Activated T-cell treated with anti-CD3 and anti-CD28 coated beads, Interleukin-2, amount 50 U/mL, for 24 hours (primary cell): ENCODE results near the gene IARS2.
"Not testable (repeated sequence)": the region's sequence is repeated elsewhere in the genome, so short reads cannot be mapped to it uniquely, and the experiment has no call there.

Experiments
- DNase-seq: peaks from one replicate; pipeline ENCODE4 v3.0.0-alpha.2; 2020
- H3K27ac Mint-ChIP-seq: 2 replicates; pipeline ENCODE4 v1.8.0; 2020; ENCODE audit warnings: mild to moderate bottlenecking, mixed read lengths
- H3K27me3 Mint-ChIP-seq: 2 replicates; pipeline ENCODE4 v1.8.0; 2020; ENCODE audit warnings: mixed read lengths
- H3K36me3 Mint-ChIP-seq: 2 replicates; pipeline ENCODE4 v1.8.0; 2020; ENCODE audit warnings: low read depth, mixed read lengths
- H3K4me1 Mint-ChIP-seq: 2 replicates; pipeline ENCODE4 v1.8.0; 2020; ENCODE audit warnings: low read depth, mixed read lengths
- H3K4me3 Mint-ChIP-seq: 2 replicates; pipeline ENCODE4 v1.8.0; 2020; ENCODE audit warnings: mild to moderate bottlenecking, moderate library complexity, mixed read lengths
- H3K9me3 Mint-ChIP-seq: 2 replicates; pipeline ENCODE4 v1.8.0; 2020; ENCODE audit warnings: mixed read lengths

IARS2 gene

DNA sequence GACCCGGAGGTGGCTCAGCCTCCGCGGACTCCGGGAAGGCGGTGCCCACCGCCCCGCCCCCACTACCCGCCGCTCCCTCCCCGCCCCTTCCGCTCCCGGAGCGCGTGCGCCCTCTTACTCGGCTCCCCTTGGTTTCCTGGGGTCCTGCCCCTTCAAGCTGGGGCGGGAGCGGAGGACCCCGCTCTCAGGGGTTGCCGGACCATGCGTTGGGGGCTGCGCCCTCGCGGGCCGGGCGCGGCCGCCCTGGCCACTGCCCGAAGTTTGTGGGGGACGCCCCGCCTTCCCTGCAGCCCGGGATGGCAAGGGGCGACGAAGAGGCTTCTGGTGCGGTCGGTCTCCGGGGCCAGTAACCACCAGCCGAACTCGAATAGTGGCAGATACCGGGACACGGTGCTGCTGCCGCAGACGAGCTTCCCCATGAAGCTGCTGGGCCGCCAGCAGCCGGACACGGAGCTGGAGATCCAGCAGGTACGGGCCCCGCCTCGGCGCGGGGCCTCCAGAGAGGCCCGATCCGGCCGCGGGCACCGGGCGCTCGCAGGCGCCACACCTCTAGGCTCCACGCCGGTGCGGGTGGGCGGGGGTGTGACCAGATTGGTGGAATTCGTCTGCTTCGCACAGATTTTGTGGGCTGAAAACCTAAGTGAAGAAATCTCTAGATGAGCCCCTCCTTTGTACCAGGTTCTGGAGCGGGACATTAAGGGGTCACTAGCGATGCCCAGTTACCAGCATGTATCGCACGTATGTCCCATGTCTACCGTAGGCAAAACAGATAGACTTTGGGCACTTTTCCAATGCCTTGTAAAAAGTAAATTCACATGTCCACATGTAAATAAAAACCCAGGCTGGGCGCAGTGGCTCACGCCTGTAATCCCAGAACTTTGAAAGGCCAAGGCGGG lies at the start of gene IARS2:
TSS of gene IARS2 (plus strand) at position 117 of the 896 bp plus-strand sequence. CDS start at position 202, 85 bp downstream.
- Mint-ChIP-seq H3K27me3 (no peaks in the 10 kb centered on the region), H3K9me3 (no peaks in the 10 kb centered on the region), H3K27ac (peak within 1 kb of the TSS; percentile 87), H3K4me3 (peak within 1 kb of the TSS; percentile 83), H3K36me3 (peaks cover 39% of the 10 kb centered on the region), H3K4me1 (peaks cover 30% of the 10 kb centered on the region)
- peak; percentile 93 for DNase-seq

DNA sequence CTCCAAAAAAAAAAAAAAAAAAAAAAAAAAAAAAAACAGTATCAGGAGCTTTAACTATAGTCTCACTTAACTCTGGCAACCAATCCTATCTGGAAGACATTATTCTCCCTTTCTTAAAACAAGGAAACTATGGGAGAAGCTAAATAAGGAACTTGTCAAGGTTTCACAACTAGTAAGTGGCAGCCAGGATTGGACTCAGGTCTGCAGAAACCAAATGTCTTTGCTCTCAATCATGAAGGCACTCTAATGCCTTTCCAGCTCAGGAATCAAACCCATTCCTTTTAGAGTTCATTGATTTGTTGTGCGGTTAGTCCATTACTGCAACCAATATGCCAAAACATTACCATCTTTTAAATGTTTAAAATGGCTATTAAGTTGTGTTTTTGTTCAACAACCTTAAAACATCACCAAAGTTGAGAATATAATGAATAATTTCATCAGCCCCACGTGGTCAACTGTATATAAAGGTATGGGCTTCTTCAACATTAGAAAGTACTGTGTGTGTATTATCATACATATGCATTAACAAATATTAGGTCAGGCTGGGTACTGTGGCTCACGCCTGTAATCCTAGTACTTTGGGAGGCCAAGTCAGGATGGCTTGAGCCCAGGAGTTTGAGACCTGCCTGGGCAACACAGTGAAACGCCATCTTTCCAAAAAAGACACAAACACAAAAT lies 49.1 kb upstream of the IARS2 start:
- Mint-ChIP-seq H3K9me3 (no peaks in the 10 kb centered on the region), H3K36me3 (peaks cover 57% of the 10 kb centered on the region), H3K4me1 (peaks cover 56% of the 10 kb centered on the region), H3K27me3 (no peaks in the 10 kb centered on the region), H3K27ac (peak overlapping the region; percentile 98), H3K4me3 (peak overlapping the region; percentile 98)
- no peak for DNase-seq

- H3K4me1 Mint-ChIP-seq: peaks cover 51% of the 10 kb centered on the region
- peak overlapping the region; percentile 98 for H3K4me3 Mint-ChIP-seq
- peaks cover 52% of the 10 kb centered on the region for H3K36me3 Mint-ChIP-seq
- DNase-seq: no peak
- peak overlapping the region; percentile 98 for H3K27ac Mint-ChIP-seq
- no peaks in the 10 kb centered on the region for H3K27me3 Mint-ChIP-seq
- no peaks in the 10 kb centered on the region for H3K9me3 Mint-ChIP-seq
These were observed 48.4 kb upstream of the IARS2 start for GRCh38 chr1:220045356-220046051.

DNA sequence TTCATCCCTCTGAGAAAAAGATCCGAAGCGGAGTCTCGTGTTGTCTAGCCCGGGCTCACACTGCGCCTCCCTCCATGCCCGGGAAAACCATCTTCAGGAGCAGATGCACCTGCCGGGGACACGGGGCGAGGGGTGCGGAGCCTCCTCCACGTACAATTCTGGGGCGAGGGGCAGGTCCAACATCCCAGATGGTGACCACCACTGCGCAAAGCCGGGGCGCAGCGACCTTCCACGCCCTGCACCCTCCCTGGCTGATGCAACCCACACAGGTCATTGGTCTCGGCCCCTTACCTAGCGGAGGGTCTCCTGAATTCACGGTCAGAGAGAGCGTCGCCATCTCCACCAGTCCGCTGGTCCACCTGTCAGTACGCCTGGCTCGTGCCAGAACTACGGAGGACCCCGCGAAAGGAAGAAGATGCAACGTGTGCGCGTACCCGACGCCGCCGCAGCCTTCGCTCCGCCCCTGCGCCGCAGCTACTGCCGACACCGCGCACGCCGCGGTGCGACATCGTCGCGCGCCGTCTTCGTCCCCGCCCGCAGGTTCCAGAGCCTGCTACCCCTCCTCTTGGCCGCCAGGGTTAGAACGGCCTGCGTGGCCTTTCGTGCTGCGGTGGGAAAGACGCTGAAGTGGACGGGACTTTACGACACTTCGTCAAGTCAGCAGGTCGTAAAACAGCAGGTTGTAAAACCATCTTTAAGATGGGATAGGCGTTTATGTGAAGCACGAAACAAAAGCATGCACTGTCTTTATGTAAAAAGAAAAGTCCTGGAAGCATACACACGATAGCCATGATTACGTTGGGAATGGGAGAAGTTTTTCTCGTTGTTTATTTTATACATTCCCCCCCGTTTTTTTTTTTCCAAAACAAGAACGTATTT lies 47.6 kb upstream of the IARS2 start, which contains the start of gene EPRS1:
TSS of gene EPRS1 (minus strand) at position 454 of the 879 bp plus-strand sequence. CDS start at position 337, 117 bp downstream.
- peak; percentile 95 for DNase-seq
- H3K27me3 Mint-ChIP-seq: no peaks in the 10 kb centered on the region
- peaks cover 46% of the 10 kb centered on the region for H3K4me1 Mint-ChIP-seq
- H3K4me3 Mint-ChIP-seq: peak within 1 kb of the TSS; percentile 98
- H3K27ac Mint-ChIP-seq: peak within 1 kb of the TSS; percentile 98
- no peaks in the 10 kb centered on the region for H3K9me3 Mint-ChIP-seq
- H3K36me3 Mint-ChIP-seq: peaks cover 47% of the 10 kb centered on the region

DNA sequence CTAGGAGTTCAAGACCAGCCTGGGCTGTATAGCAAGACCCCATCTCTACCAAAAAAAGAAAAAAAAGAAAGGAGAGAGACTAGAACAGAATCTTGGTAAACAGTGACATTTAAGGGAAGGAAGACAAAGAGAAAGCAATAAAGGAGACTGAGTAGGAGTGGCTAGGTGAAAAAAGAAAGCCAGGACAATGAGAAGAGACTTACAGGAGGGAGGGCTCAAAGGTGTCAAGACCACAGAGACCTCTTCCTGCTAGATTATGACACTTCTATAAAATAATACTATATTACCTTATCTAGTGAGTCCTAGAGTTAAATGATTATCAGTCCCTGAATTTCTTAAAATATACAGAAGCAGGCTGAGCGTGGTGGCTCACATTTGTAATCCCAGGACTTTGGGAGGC lies 37.6 kb upstream of the IARS2 start:
- Mint-ChIP-seq H3K27ac (peak overlapping the region; percentile 20), H3K4me3 (no peak overlapping the region), H3K36me3 (peaks cover 32% of the 10 kb centered on the region), H3K4me1 (peaks cover 5% of the 10 kb centered on the region), H3K27me3 (no peaks in the 10 kb centered on the region), H3K9me3 (no peaks in the 10 kb centered on the region)
- no peak for DNase-seq

DNA sequence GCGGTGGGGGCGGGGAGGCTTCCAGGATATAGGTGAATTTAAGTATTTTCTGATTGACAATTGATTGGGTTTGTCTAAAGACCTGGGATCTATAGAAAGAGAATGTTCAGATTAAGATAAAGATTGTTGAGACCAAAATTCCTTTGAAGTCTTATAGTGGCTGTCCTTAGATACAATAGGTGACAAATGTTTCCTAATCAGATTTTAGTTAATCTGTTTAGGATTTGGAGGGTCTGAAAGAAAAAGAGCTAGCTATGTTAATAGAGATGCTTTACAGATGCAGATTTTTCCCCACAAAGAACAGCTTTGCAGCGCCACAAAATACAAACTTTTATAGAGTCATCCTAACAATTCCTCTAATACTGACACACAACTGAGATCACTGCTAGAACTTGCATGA lies 33.1 kb upstream of the IARS2 start:
- H3K4me3 Mint-ChIP-seq: no peak overlapping the region
- H3K27me3 Mint-ChIP-seq: no peaks in the 10 kb centered on the region
- peaks cover 64% of the 10 kb centered on the region for H3K36me3 Mint-ChIP-seq
- no peak for DNase-seq
- H3K9me3 Mint-ChIP-seq: peaks cover 4% of the 10 kb centered on the region
- H3K27ac Mint-ChIP-seq: no peak overlapping the region
- peaks cover 5% of the 10 kb centered on the region for H3K4me1 Mint-ChIP-seq

- Mint-ChIP-seq H3K27me3 (no peaks in the 10 kb centered on the region), H3K36me3 (peaks cover 67% of the 10 kb centered on the region), H3K4me1 (peaks cover 3% of the 10 kb centered on the region), H3K27ac (no peak overlapping the region), H3K9me3 (peaks cover 4% of the 10 kb centered on the region), H3K4me3 (no peak overlapping the region)
- DNase-seq: no peak
These were observed 31.3 kb upstream of the IARS2 start for GRCh38 chr1:220062629-220063028.

DNA sequence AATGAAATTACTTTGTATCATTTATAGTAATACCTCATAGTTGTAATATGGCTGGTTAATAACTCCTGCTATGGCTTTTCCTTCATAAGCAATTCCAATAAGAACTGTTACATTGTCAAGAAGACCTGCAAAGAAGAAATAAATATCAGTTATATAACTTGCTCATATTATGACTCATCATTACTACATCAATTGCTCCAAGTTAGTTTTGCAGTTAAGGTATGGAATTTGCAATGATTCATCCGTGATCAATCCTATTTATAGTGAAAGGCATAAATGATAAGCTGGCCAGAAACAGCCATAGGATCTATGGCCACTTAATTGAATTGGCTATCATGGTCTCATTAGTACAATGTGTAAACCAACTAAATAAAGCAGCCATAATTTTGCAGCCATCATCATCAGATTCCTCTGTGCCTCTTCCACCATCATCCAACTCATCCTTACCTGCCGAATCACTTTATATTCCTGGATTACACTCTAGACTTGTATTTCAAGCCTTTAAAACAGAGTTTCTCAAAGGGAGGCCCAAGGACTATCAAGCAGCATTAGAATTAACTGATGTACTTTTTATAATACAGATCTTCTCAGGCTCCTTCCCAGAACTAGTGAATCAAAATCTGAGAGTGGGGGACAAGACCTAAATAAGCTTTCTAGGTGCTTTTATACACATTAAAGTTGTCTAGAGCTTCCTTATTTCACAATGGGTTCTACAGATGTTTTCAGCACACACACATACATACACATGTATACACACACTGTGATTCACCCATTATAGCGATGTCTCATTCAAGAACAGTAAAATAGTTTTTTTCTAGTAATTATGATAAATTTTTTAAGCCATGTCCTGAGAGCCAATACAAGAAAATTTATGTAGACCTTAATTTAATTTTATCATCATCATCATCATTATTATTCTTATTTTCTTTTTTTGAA lies 26.4 kb upstream of the IARS2 start:
- Mint-ChIP-seq H3K27ac (no peak overlapping the region), H3K4me1 (peaks cover 3% of the 10 kb centered on the region), H3K27me3 (no peaks in the 10 kb centered on the region), H3K36me3 (peaks cover 64% of the 10 kb centered on the region), H3K4me3 (no peak overlapping the region), H3K9me3 (peaks cover 3% of the 10 kb centered on the region)
- DNase-seq: no peak

DNA sequence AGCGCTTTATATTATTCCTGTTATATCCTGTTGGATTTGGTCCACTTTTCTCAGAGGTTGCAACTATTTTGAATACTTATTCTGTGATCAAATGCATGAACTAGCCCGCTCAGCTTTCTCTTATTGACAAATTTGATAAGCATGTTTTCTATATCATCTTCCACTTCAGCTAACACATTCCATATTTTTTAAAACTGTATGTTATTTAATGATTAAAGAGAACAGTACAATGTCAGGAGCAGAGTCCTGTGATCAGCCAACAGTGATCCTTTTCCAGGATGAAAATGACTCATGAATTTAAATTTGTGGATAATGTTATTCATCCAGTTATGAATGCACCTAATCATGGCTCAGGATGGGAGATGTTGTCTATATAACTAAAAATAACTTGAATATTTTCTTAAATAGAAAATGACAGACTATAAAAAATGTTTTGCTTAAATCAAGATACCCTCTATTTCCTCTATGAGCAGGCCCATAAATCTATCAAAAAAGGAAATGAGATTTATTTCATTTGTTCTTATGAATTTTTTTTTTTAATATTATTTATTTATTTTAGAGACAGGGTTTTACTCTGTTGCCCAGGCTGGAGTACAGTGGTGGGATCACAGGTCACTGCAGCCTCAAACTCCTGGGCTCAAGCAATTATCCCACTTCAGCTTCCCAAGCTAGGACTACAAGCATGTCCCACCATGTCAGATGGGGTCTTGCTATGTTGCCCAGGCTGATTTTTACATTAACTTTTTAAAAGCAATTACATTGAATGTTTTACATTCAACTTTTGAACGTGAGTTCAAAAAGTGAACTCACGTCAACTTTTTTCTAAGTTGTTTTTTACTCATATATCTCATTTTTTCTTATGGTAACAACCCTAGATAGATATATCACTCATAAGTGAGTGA lies 16.8 kb upstream of the IARS2 start:
- no peak overlapping the region for H3K27ac Mint-ChIP-seq
- H3K36me3 Mint-ChIP-seq: peaks cover 53% of the 10 kb centered on the region
- DNase-seq: no peak
- H3K4me1 Mint-ChIP-seq: no peaks in the 10 kb centered on the region
- no peak overlapping the region for H3K4me3 Mint-ChIP-seq
- no peaks in the 10 kb centered on the region for H3K27me3 Mint-ChIP-seq
- no peaks in the 10 kb centered on the region for H3K9me3 Mint-ChIP-seq

- Mint-ChIP-seq H3K27me3 (no peaks in the 10 kb centered on the region), H3K36me3 (peaks cover 49% of the 10 kb centered on the region), H3K27ac (no peak overlapping the region), H3K9me3 (no peaks in the 10 kb centered on the region), H3K4me3 (no peak overlapping the region), H3K4me1 (no peaks in the 10 kb centered on the region)
- no peak for DNase-seq
These were observed 16.0 kb upstream of the IARS2 start for GRCh38 chr1:220077887-220078286.

DNA sequence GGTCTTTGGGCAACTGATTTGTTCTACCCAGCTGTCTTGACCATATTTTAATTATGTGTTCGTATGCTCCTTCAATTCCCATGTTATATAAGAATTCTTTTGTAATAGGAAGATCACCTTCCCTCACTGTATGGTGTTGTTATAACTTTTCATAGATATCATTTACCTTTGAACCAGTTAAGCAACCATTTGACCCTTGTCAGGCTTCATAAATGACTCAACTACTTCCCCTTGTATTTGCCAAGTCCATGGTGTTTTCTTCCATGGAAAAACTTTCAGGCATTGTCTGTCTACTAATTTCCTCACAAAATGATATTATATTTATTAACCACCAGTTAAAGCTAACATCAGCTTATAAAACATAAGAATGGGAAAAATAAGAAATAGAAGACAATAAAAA lies 9.5 kb upstream of the IARS2 start:
- Mint-ChIP-seq H3K27ac (no peak overlapping the region), H3K4me3 (no peak overlapping the region), H3K4me1 (peaks cover 4% of the 10 kb centered on the region), H3K36me3 (peaks cover 21% of the 10 kb centered on the region), H3K27me3 (no peaks in the 10 kb centered on the region), H3K9me3 (no peaks in the 10 kb centered on the region)
- DNase-seq: no peak

- not testable (repeated sequence) for H3K27me3 Mint-ChIP-seq, H3K9me3 Mint-ChIP-seq, DNase-seq, H3K4me1 Mint-ChIP-seq, H3K4me3 Mint-ChIP-seq, H3K27ac Mint-ChIP-seq
- H3K36me3 Mint-ChIP-seq: peaks cover 19% of the 10 kb centered on the region
These were observed 7.7 kb upstream of the IARS2 start for GRCh38 chr1:220086261-220086686.
